GM12878 (cell line): ENCODE results near the gene DERL3. TPM values are rescaled to one million over a fixed set of nuclear protein-coding genes. Genes with fewer than 3 reads are reported as not detected.

ENCODE experiments used
- CUX1 ChIP-seq: IDR thresholded peaks from 2 replicates; pipeline ENCODE4 v1.6.1; 2012; ENCODE audit warnings: improper control_type of control experiment, low read depth, low read length; ENCODE audit not compliant: insufficient replicate concordance
- HDGF ChIP-seq: fragments of 450-650 bp; IDR thresholded peaks from 2 replicates; pipeline ENCODE4 v1.6.1; 2016; ENCODE audit warnings: antibody characterized with exemption
- POU2F2 ChIP-seq: IDR thresholded peaks from 3 replicates; pipeline ENCODE4 v1.6.1; 2011; ENCODE audit warnings: low read depth, mild to moderate bottlenecking, low read length, borderline replicate concordance
- polyA plus RNA-seq, 11 experiments: library from polyadenylated mRNA; depleted of rRNA in 4 of 11; unstranded in 6 of 11; stranded (reverse) in 5 of 11; fragments of >200 nt; fragmentation: Nextera tagmentation in 4 of 11; fragmentation: Illumina TruSeq in 1 of 11; extraction: Ambion mirVana in 4 of 11; extraction: Trizol in 1 of 11; gene quantifications; 1 replicate in 1 of 11; 2 replicates in 10 of 11; pipeline versions ENCODE4 v1.2.1 to v1.2.3, GENCODE V29; 2011 to 2016; ENCODE audit warnings: inconsistent platforms in 2 of 11, missing spikeins in 2 of 11, low read depth in 1 of 11
- small RNA-seq: library from RNA; depleted of rRNA; stranded (forward); fragments of <200 nt; gene quantifications from one replicate; pipeline ENCODE3, GENCODE V24; 2014
- total RNA-seq, 4 experiments: library from RNA; depleted of rRNA in 3 of 4; stranded (reverse); fragments of >200 nt in 3 of 4; fragmentation: Illumina TruSeq in 1 of 4; extraction: Trizol in 1 of 4; gene quantifications; 2 replicates each; pipeline versions ENCODE4 v1.2.1 to v1.2.3, GENCODE V29; 2013 to 2021

The DERL3 gene
- total and polyA plus RNA-seq, 10 of the 15 experiments (the other 5 are each of a cell fraction or from before 2014, with no cell fraction given), result 4.1 to 52.4 (median 14.1) TPM

- TF ChIP-seq CUX1 (no peak), HDGF (0 out of 2 replicates have a peak, but pooled peaks have one; percentile 22), POU2F2 (no peak)
These were observed 52.5 kb downstream of the DERL3 start (continued) for GRCh38 chr22:23786261-23786710.

Small RNA genes within 50 kb of the gene (small RNA-seq; reads per million reads assigned to genes)
- not detected for gene RN7SL268P

Other genes with a start within 250 kb of the DERL3 start
Only the 7 nearest of the 16 such genes appear.
- 27.4 and 31.2 TPM in 2 replicates for gene VPREB3, start 84.6 kb downstream of the DERL3 start, total RNA-seq (2014; rRNA removed)
- 20.3 and 20.6 TPM in 2 replicates for gene VPREB3, start 84.6 kb downstream of the DERL3 start, total RNA-seq (2014; rRNA removed; fragmentation: Illumina TruSeq; extraction: Trizol)
- gene VPREB3, start 84.6 kb downstream of the DERL3 start, total RNA-seq (2021), result 24.1 and 25.7 TPM in 2 replicates
- gene VPREB3, start 84.6 kb downstream of the DERL3 start, polyA plus RNA-seq (2011; rRNA removed), result 0.35 and 0.75 TPM in 2 replicates
- 9.5 and 21.9 TPM in 2 replicates for gene VPREB3, start 84.6 kb downstream of the DERL3 start, polyA plus RNA-seq (2014; fragmentation: Illumina TruSeq; extraction: Trizol)
- gene VPREB3, start 84.6 kb downstream of the DERL3 start, polyA plus RNA-seq (2014; fragmentation: Nextera tagmentation; extraction: Ambion mirVana), result 10 to 100 TPM; 55.0 to 79.5 TPM
- gene VPREB3, start 84.6 kb downstream of the DERL3 start, polyA plus RNA-seq (2014; rRNA removed), result 41.3 and 42.9 TPM in 2 replicates
- 1 to 10 TPM; 6.1 to 6.6 TPM for gene VPREB3, start 84.6 kb downstream of the DERL3 start, polyA plus RNA-seq (2016; fragmentation: Nextera tagmentation; extraction: Ambion mirVana)
- gene C22orf15, start 76.0 kb downstream of the DERL3 start, total RNA-seq (2014; rRNA removed), result 0.16 and 0.40 TPM in 2 replicates
- gene C22orf15, start 76.0 kb downstream of the DERL3 start, total RNA-seq (2014; rRNA removed; fragmentation: Illumina TruSeq; extraction: Trizol), result not detected in 2 replicates
- gene C22orf15, start 76.0 kb downstream of the DERL3 start, total RNA-seq (2021), result 0.40 TPM in 1 of 2 replicates, not detected in the other
- 0.05 TPM in 1 of 2 replicates, not detected in the other for gene C22orf15, start 76.0 kb downstream of the DERL3 start, polyA plus RNA-seq (2011; rRNA removed)
- gene C22orf15, start 76.0 kb downstream of the DERL3 start, polyA plus RNA-seq (2014; fragmentation: Illumina TruSeq; extraction: Trizol), result 0.11 and 0.12 TPM in 2 replicates
- under 1 TPM in 1 of 2 experiments, not detected in 1; 0.07 TPM for gene C22orf15, start 76.0 kb downstream of the DERL3 start, polyA plus RNA-seq (2014; fragmentation: Nextera tagmentation; extraction: Ambion mirVana)
- 0.04 and 0.47 TPM in 2 replicates for gene C22orf15, start 76.0 kb downstream of the DERL3 start, polyA plus RNA-seq (2014; rRNA removed)
- under 1 TPM; 0.13 to 0.23 TPM for gene C22orf15, start 76.0 kb downstream of the DERL3 start, polyA plus RNA-seq (2016; fragmentation: Nextera tagmentation; extraction: Ambion mirVana)
- 78.0 and 104 TPM in 2 replicates for gene CHCHD10, start 71.0 kb downstream of the DERL3 start, total RNA-seq (2014; rRNA removed)
- gene CHCHD10, start 71.0 kb downstream of the DERL3 start, total RNA-seq (2014; rRNA removed; fragmentation: Illumina TruSeq; extraction: Trizol), result 103 and 117 TPM in 2 replicates
- 237 and 241 TPM in 2 replicates for gene CHCHD10, start 71.0 kb downstream of the DERL3 start, total RNA-seq (2021)
- 23.9 and 34.4 TPM in 2 replicates for gene CHCHD10, start 71.0 kb downstream of the DERL3 start, polyA plus RNA-seq (2011; rRNA removed)
- gene CHCHD10, start 71.0 kb downstream of the DERL3 start, polyA plus RNA-seq (2014; fragmentation: Illumina TruSeq; extraction: Trizol), result 27.2 and 126 TPM in 2 replicates
- 100 to 1,000 TPM in 1 of 2 experiments, 10 to 100 TPM in 1; 13.2 to 216 TPM for gene CHCHD10, start 71.0 kb downstream of the DERL3 start, polyA plus RNA-seq (2014; fragmentation: Nextera tagmentation; extraction: Ambion mirVana)
- 129 and 191 TPM in 2 replicates for gene CHCHD10, start 71.0 kb downstream of the DERL3 start, polyA plus RNA-seq (2014; rRNA removed)
- 100 to 1,000 TPM; 135 to 202 TPM for gene CHCHD10, start 71.0 kb downstream of the DERL3 start, polyA plus RNA-seq (2016; fragmentation: Nextera tagmentation; extraction: Ambion mirVana)
- 0.60 and 1.0 TPM in 2 replicates for gene MMP11, start 66.2 kb downstream of the DERL3 start, total RNA-seq (2014; rRNA removed)
- not detected in 2 replicates for gene MMP11, start 66.2 kb downstream of the DERL3 start, total RNA-seq (2014; rRNA removed; fragmentation: Illumina TruSeq; extraction: Trizol)
- 0.41 and 0.48 TPM in 2 replicates for gene MMP11, start 66.2 kb downstream of the DERL3 start, total RNA-seq (2021)
- gene MMP11, start 66.2 kb downstream of the DERL3 start, polyA plus RNA-seq (2011; rRNA removed), result 0.12 TPM in 1 of 2 replicates, not detected in the other
- gene MMP11, start 66.2 kb downstream of the DERL3 start, polyA plus RNA-seq (2014; fragmentation: Illumina TruSeq; extraction: Trizol), result 0.03 TPM in 1 of 2 replicates, not detected in the other
- under 1 TPM in 1 of 2 experiments, not detected in 1; 0.05 TPM for gene MMP11, start 66.2 kb downstream of the DERL3 start, polyA plus RNA-seq (2014; fragmentation: Nextera tagmentation; extraction: Ambion mirVana)
- gene MMP11, start 66.2 kb downstream of the DERL3 start, polyA plus RNA-seq (2014; rRNA removed), result 0.18 and 1.1 TPM in 2 replicates
- under 1 TPM; 0.20 to 0.48 TPM for gene MMP11, start 66.2 kb downstream of the DERL3 start, polyA plus RNA-seq (2016; fragmentation: Nextera tagmentation; extraction: Ambion mirVana)
- gene SMARCB1, start 52.0 kb downstream of the DERL3 start, total RNA-seq (2014; rRNA removed), result 167 and 177 TPM in 2 replicates
- 108 and 112 TPM in 2 replicates for gene SMARCB1, start 52.0 kb downstream of the DERL3 start, total RNA-seq (2014; rRNA removed; fragmentation: Illumina TruSeq; extraction: Trizol)
- 179 and 185 TPM in 2 replicates for gene SMARCB1, start 52.0 kb downstream of the DERL3 start, total RNA-seq (2021)
- 183 and 187 TPM in 2 replicates for gene SMARCB1, start 52.0 kb downstream of the DERL3 start, polyA plus RNA-seq (2011; rRNA removed)
- gene SMARCB1, start 52.0 kb downstream of the DERL3 start, polyA plus RNA-seq (2014; fragmentation: Illumina TruSeq; extraction: Trizol), result 130 and 198 TPM in 2 replicates
- gene SMARCB1, start 52.0 kb downstream of the DERL3 start, polyA plus RNA-seq (2014; fragmentation: Nextera tagmentation; extraction: Ambion mirVana), result 10 to 100 TPM in 1 of 2 experiments, 1 to 10 TPM in 1; 9.1 to 17.9 TPM
- 215 and 239 TPM in 2 replicates for gene SMARCB1, start 52.0 kb downstream of the DERL3 start, polyA plus RNA-seq (2014; rRNA removed)
- 100 to 1,000 TPM; 192 to 207 TPM for gene SMARCB1, start 52.0 kb downstream of the DERL3 start, polyA plus RNA-seq (2016; fragmentation: Nextera tagmentation; extraction: Ambion mirVana)
- gene SLC2A11, start 18.9 kb upstream of the DERL3 start, total RNA-seq (2014; rRNA removed), result 10.5 and 13.0 TPM in 2 replicates
- 8.1 and 8.9 TPM in 2 replicates for gene SLC2A11, start 18.9 kb upstream of the DERL3 start, total RNA-seq (2014; rRNA removed; fragmentation: Illumina TruSeq; extraction: Trizol)
- gene SLC2A11, start 18.9 kb upstream of the DERL3 start, total RNA-seq (2021), result 12.2 and 15.7 TPM in 2 replicates
- gene SLC2A11, start 18.9 kb upstream of the DERL3 start, polyA plus RNA-seq (2011; rRNA removed), result 7.5 and 8.4 TPM in 2 replicates
- 8.6 and 13.3 TPM in 2 replicates for gene SLC2A11, start 18.9 kb upstream of the DERL3 start, polyA plus RNA-seq (2014; fragmentation: Illumina TruSeq; extraction: Trizol)
- gene SLC2A11, start 18.9 kb upstream of the DERL3 start, polyA plus RNA-seq (2014; fragmentation: Nextera tagmentation; extraction: Ambion mirVana), result 1 to 10 TPM in 1 of 2 experiments, under 1 TPM in 1; 0.98 to 2.9 TPM
- gene SLC2A11, start 18.9 kb upstream of the DERL3 start, polyA plus RNA-seq (2014; rRNA removed), result 17.7 and 18.3 TPM in 2 replicates
- 1 to 10 TPM; 8.0 TPM for gene SLC2A11, start 18.9 kb upstream of the DERL3 start, polyA plus RNA-seq (2016; fragmentation: Nextera tagmentation; extraction: Ambion mirVana)
- gene MIF, start 55.4 kb upstream of the DERL3 start, total RNA-seq (2014; rRNA removed), result 737 and 939 TPM in 2 replicates
- gene MIF, start 55.4 kb upstream of the DERL3 start, total RNA-seq (2014; rRNA removed; fragmentation: Illumina TruSeq; extraction: Trizol), result 183 and 215 TPM in 2 replicates
- 1,146 and 1,222 TPM in 2 replicates for gene MIF, start 55.4 kb upstream of the DERL3 start, total RNA-seq (2021)
- gene MIF, start 55.4 kb upstream of the DERL3 start, polyA plus RNA-seq (2011; rRNA removed), result 233 and 593 TPM in 2 replicates
- gene MIF, start 55.4 kb upstream of the DERL3 start, polyA plus RNA-seq (2014; fragmentation: Illumina TruSeq; extraction: Trizol), result 5.2 and 37.7 TPM in 2 replicates
- gene MIF, start 55.4 kb upstream of the DERL3 start, polyA plus RNA-seq (2014; fragmentation: Nextera tagmentation; extraction: Ambion mirVana), result 100 to 1,000 TPM; 188 to 220 TPM
- gene MIF, start 55.4 kb upstream of the DERL3 start, polyA plus RNA-seq (2014; rRNA removed), result 1,025 and 1,355 TPM in 2 replicates
- 1,000 to 10,000 TPM; 2,816 to 2,972 TPM for gene MIF, start 55.4 kb upstream of the DERL3 start, polyA plus RNA-seq (2016; fragmentation: Nextera tagmentation; extraction: Ambion mirVana)